Stomach (tissue), 4 donors: ENCODE results near the gene SIGMAR1.

Experiments
- CTCF ChIP-seq, 7 experiments: fragments of 450-650 bp in 4 of 7; fragments of 200-600 bp in 3 of 7; sonication (generic) in 3 of 7; IDR thresholded peaks; one replicate each; pipeline ENCODE4 v1.5.1; 2016 to 2019; ENCODE audit warnings: antibody characterized with exemption in 7 of 7, control low read depth in 2 of 7, mild to moderate bottlenecking in 1 of 7
- POLR2A ChIP-seq, 4 donors: fragments of 450-650 bp; IDR thresholded peaks; one replicate each; pipeline ENCODE4 v1.6.1; 2016; ENCODE audit warnings: antibody characterized with exemption in 4 of 4, control low read depth in 2 of 4, mild to moderate bottlenecking in 1 of 4, moderate library complexity in 1 of 4
- POLR2AphosphoS5 ChIP-seq, 3 donors: sonication (generic); formaldehyde crosslinking; IDR thresholded peaks; one replicate each; pipeline ENCODE4 v1.6.1; 2016; ENCODE audit warnings: antibody characterized with exemption in 3 of 3

GRCh38 chr9:34587271-34587670, 50.3 kb downstream of the SIGMAR1 start:
- TF ChIP-seq POLR2A (IDR thresholded peaks at IDR 0.05) (no peak), CTCF (IDR thresholded peaks at IDR 0.05) (no peak), POLR2AphosphoS5 (IDR thresholded peaks at IDR 0.05) (no peak)
